Panc1 (cell line): ENCODE data around the gene SMG6. TPM values are rescaled to one million over a fixed set of nuclear protein-coding genes. Genes with fewer than 3 reads are reported as not detected.
"Not testable (repeated sequence)": the region's sequence is repeated elsewhere in the genome, so short reads cannot be mapped to it uniquely, and the experiment has no call there.

Experiments used
- ATAC-seq: fragments of 200-7000 bp; cut with Tn5 transposase; 2 replicates; pipeline ENCODE4 v1.9.1; 2020; ENCODE audit warnings: mild to moderate bottlenecking, moderate library complexity
- BruUV-seq: library from RNA; stranded (reverse); fragments of 400-500 nt; replicated peaks from 2 replicates; lab custom pipeline; 2021; lab: Mats Ljungman, UMichigan
- CTCF ChIA-PET: fragments of 300-600 bp; sonication (Branson Sonifier 250); formaldehyde crosslinking; loops from one replicate; lab custom pipeline; 2022; ENCODE audit warnings: antibody characterized with exemption; lab: Charles Lee
- POLR2A ChIA-PET: fragments of 300-600 bp; sonication (Branson Sonifier 250); formaldehyde crosslinking; loops from one replicate; lab custom pipeline; 2022; ENCODE audit warnings: antibody characterized with exemption; lab: Charles Lee
- DNase-seq: peaks from one replicate; pipeline ENCODE4 v3.0.0-alpha.2; 2010; ENCODE audit warnings: low read depth, low spot score
- H3K27ac ChIP-seq: 2 replicates; pipeline ENCODE4 v1.5.1; 2011; ENCODE audit warnings: mild to moderate bottlenecking, low read length, inconsistent platforms
- H3K27me3 ChIP-seq: fragments of 200-500 bp; sonication (Bioruptor generic); 2 replicates; pipeline ENCODE4 v1.6.0; 2014; ENCODE audit warnings: low read length, inconsistent platforms; ENCODE audit not compliant: control insufficient read depth, insufficient read depth
- H3K36me3 ChIP-seq: fragments of 200-500 bp; sonication (Bioruptor generic); 2 replicates; pipeline ENCODE4 v1.5.1; 2014; ENCODE audit warnings: inconsistent platforms, mild to moderate bottlenecking, low read length, moderate library complexity; ENCODE audit not compliant: control insufficient read depth, insufficient read depth
- H3K4me1 ChIP-seq: 2 replicates; pipeline ENCODE4 v1.5.1; 2011; ENCODE audit warnings: inconsistent platforms, mild to moderate bottlenecking, low read length, moderate library complexity; ENCODE audit not compliant: control insufficient read depth, insufficient read depth
- H3K4me3 ChIP-seq, 2 experiments: 2 replicates each; pipeline ENCODE4 v1.5.1; 2011 to 2012; ENCODE audit warnings: low read depth in 2 of 2, low read length in 2 of 2, mild to moderate bottlenecking in 2 of 2, inconsistent platforms in 1 of 2, moderate library complexity in 1 of 2
- H3K9me3 ChIP-seq: fragments of 200-500 bp; sonication (Bioruptor generic); 2 replicates; pipeline ENCODE4 v1.5.1; 2014; ENCODE audit warnings: low read depth, mild to moderate bottlenecking, inconsistent platforms, low read length, moderate library complexity; ENCODE audit not compliant: control insufficient read depth, insufficient read depth
- CTCF ChIP-seq: fragments of 450-650 bp; IDR thresholded peaks from 2 replicates; pipeline ENCODE4 v1.5.1; 2017; ENCODE audit warnings: mild to moderate bottlenecking
- POLR2AphosphoS5 ChIP-seq: IDR thresholded peaks from 2 replicates; pipeline ENCODE4 v1.6.1; 2012; ENCODE audit warnings: mild to moderate bottlenecking, low read depth, low read length, moderate library complexity
- REST ChIP-seq, 2 experiments: IDR thresholded peaks; 2 replicates each; pipeline ENCODE4 v1.6.1; 2011 to 2012; ENCODE audit warnings: low read depth in 2 of 2, control low read depth in 1 of 2, low read length in 1 of 2, mild to moderate bottlenecking in 1 of 2, moderate library complexity in 1 of 2; ENCODE audit not compliant: insufficient read depth in 1 of 2
- SIN3A ChIP-seq: IDR thresholded peaks from 2 replicates; pipeline ENCODE4 v1.6.1; 2012; ENCODE audit warnings: low read depth, mild to moderate bottlenecking, low read length, moderate library complexity, borderline replicate concordance; ENCODE audit not compliant: insufficient read depth
- TCF7L2 ChIP-seq: IDR thresholded peaks from 2 replicates; pipeline ENCODE4 v1.6.1; 2011; ENCODE audit warnings: mild to moderate bottlenecking, low read depth, low read length, inconsistent platforms
- in situ Hi-C: cut with HindIII; loops from 2 replicates; pipeline ENCODE4 v1.10.0; 2016; ENCODE audit warnings: low sequenced_read_pairs, low pct_unique_long_range_greater_than_20kb
- intact Hi-C: fragments of 100-400 bp; cut with micrococcal nuclease; formaldehyde crosslinking; loops from one replicate; pipeline ENCODE4 v1.10.0; 2022; ENCODE audit not compliant: unreplicated experiment
- total RNA-seq: library from RNA; stranded (reverse); gene quantifications from one replicate; pipeline ENCODE4 v1.2.1, GENCODE V29; 2021; ENCODE audit not compliant: unreplicated experiment

Gene SMG6
- total RNA-seq, 1 experiment from 2014 or later, result 17.8 TPM

GRCh38 chr17:2013994-2014317 lies 289.6 kb downstream of the SMG6 start:
- H3K4me1 ChIP-seq, result no peaks in the 10 kb centered on the region
- ATAC-seq (no peak), DNase-seq (no peak)
- in situ Hi-C loops, result no loop called here
- no peaks in the 10 kb centered on the region for H3K36me3 ChIP-seq
- H3K4me3 ChIP-seq, result no peak overlapping the region
- BruUV-seq, result no TSS peak
- POLR2A ChIA-PET, result no interaction called here
- no peak overlapping the region for H3K27ac ChIP-seq
- intact Hi-C loops, result no loop called here
- TF ChIP-seq POLR2AphosphoS5 (no peak), CTCF (no peak), TCF7L2 (no peak), REST (IDR thresholded peaks at IDR 0.05; ENCODE audit: insufficient read depth in 1 of 2, low read depth in 2 of 2, low read length in 1 of 2) (no peak), SIN3A (no peak)
- H3K9me3 ChIP-seq, result no peaks in the 10 kb centered on the region
- CTCF ChIA-PET, result no interaction called here
- H3K27me3 ChIP-seq, result no peaks in the 10 kb centered on the region

- ATAC-seq, result peak; percentile 56; the same call in 1 of the 2 replicates
- H3K27me3 ChIP-seq, intact Hi-C loops, H3K27ac ChIP-seq, H3K4me3 ChIP-seq, BruUV-seq, H3K36me3 ChIP-seq, H3K4me1 ChIP-seq, POLR2A ChIA-PET, DNase-seq, in situ Hi-C loops, CTCF ChIA-PET, H3K9me3 ChIP-seq: not testable (repeated sequence)
These were observed 290.2 kb downstream of the SMG6 start for GRCh38 chr17:2013220-2013993.

- TF ChIP-seq POLR2AphosphoS5, result no peak
- no peak for TF ChIP-seq CTCF
- CTCF ChIA-PET, result no interaction called here
- no peaks in the 10 kb centered on the region for H3K36me3 ChIP-seq
- no peak overlapping the region for H3K27ac ChIP-seq
- no peaks in the 10 kb centered on the region for H3K27me3 ChIP-seq
- no peaks in the 10 kb centered on the region for H3K4me1 ChIP-seq
- POLR2A ChIA-PET, result no interaction called here
- H3K4me3 ChIP-seq, result no peak overlapping the region
- intact Hi-C loops, result no loop called here
- ATAC-seq (no peak), DNase-seq (no peak)
- BruUV-seq, result no TSS peak
- no peaks in the 10 kb centered on the region for H3K9me3 ChIP-seq
- in situ Hi-C loops, result no loop called here
These were observed 291.1 kb downstream of the SMG6 start for GRCh38 chr17:2012499-2012898.
